COLO668 (cell line): ENCODE measurements around the gene ACP1.

Source experiments
- DNase-seq: peaks from one replicate; lab custom pipeline; 2025; ENCODE audit not compliant: unreplicated experiment; lab: John Stamatoyannopoulos, UW

The ACP1 gene

GRCh38 chr2:254241-254640 is 10.5 kb upstream of the ACP1 start:
- DNase-seq: no peak

DNA sequence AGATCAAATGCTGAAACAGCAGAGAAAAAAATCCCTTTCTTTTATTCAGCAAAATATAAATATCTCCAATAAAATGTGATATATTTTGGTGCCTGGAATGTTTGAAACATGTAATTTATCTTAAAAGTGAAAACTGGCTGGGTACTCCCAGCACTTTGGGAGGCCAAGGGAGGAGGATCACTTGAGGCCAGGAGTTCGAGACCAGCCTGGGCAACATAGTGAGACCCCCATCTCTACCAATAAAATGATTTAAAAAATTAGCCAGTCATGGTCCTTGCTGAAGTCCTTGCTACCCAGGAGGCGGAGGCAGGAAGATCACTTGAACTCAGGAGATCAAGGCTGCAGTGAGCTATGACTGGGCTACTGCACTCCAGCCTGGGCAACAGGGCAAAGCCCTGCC is 9.6 kb upstream of the ACP1 start:
- DNase-seq: no peak

- no peak for DNase-seq
Observed at GRCh38 chr2:256094-256493, 8.7 kb upstream of the ACP1 start.

DNA sequence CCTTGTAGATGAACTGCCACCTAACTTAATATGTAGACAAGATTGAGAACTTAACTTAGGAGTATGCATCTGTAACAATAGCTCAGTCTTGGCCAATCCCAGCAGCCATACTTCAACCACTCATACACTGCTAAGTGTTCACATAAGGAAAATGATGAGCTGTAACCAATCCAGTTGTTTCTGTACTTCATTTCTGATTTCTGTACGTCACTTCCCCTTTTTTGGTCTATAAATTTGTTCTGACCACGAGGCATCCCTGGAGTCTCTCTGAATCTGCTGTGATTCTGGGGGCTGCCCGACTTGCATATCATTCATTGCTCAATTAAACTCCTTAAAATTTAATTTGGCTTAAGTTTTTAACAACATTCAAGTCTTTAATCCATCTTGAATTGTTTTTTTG is 7.3 kb upstream of the ACP1 start:
- DNase-seq: no peak

DNA sequence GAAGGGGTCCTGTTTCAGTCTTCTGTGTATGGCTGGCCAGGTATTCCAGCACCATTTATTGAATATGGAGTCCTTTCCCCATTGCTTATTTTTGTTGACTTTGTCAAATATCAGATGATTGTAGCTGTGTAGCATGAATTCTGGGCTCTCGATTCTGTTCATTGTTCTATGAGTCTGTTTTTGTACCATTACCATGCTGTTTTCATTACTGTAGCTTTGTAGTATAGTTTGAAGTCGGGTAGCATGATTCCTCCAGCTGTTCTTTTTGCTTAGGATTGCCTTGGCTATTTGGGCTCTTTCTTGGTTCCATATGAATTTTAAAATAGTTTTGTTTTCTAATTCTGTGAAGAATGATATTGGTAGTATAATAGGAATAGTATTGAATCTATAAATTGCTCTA is 6.9 kb upstream of the ACP1 start:
- no peak for DNase-seq

DNA sequence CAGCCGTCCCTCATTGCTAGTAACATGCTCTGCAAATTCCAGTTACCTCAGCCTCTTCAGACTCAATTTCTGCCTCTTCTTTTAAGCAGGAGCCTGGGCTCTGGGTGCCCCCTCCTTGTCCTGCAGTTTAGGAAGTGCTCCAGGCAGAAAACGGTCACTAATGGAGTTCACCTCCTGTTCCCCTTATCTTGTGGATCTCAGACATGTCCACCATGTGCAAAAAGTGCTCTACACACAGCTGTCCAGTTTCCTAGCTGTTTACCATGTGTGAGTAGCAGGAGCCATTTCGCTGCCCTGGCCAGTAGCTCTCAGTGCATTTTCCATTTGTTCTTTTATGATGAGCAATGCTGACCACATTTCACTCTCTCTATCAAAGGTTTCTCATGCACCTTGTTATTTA is 5.8 kb upstream of the ACP1 start:
- no peak for DNase-seq

DNA sequence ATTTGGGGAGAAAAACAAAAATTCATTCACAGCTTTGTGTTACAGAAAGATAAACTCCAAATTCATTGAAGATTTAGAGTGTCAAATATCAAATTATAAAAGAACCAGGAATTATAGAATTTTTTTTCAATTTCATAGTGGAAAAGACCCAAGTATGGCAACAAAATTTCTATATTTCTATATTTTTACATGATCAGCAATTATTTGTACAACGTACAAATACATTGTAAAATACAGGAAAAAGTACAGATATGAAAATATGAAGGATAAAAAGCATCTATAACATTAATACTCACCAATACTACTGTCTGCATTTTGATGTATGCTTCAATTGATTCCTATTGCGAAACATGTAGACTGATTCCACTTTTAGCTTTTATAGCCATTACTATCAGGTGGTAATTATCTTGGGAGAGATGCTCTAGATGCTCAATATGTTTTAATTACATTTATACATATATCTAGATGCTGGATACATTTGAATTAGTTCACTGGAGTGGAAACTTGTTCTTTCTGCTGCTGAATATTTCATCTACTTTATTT is 4.9 kb upstream of the ACP1 start:
- no peak for DNase-seq

GRCh38 chr2:260507-261161 is 4.1 kb upstream of the ACP1 start:
- no peak for DNase-seq

- DNase-seq: no peak
Observed at GRCh38 chr2:262117-262516, 2.6 kb upstream of the ACP1 start.

DNA sequence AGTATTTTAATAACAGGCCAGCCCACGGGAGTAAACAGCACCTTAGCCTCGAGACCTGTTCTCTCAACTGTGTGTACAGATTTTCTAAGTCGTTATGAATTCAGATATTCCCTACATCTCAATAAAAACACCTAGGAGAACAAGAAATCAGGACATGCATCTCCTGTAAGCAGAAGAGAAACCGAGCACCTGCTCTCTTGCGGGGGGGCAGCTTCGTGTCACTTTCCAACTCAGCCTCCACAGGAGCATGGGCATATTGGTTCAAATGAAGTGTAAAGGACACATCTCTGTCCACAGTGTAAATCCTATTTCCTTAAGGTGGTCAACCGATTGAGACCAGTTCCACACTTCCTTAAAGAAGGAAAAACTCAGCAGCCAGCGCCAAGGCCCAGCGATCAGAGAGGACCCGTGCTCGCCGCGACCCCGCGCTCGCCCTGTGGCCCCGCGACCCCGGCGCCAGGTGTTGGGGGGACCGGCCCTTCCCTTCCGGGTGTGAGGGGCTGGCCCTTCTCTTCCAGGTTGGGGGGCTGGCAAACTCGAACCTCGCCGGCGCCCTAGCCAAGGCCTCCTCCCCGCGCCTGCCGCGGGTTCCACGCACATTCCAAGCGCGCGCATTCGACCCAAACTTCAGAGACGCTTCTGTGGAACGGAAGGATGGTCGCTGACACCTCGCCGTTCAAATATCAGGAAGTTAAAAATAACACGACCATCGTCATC is 1.6 kb upstream of the ACP1 start:
- peak; percentile 22 for DNase-seq

DNA sequence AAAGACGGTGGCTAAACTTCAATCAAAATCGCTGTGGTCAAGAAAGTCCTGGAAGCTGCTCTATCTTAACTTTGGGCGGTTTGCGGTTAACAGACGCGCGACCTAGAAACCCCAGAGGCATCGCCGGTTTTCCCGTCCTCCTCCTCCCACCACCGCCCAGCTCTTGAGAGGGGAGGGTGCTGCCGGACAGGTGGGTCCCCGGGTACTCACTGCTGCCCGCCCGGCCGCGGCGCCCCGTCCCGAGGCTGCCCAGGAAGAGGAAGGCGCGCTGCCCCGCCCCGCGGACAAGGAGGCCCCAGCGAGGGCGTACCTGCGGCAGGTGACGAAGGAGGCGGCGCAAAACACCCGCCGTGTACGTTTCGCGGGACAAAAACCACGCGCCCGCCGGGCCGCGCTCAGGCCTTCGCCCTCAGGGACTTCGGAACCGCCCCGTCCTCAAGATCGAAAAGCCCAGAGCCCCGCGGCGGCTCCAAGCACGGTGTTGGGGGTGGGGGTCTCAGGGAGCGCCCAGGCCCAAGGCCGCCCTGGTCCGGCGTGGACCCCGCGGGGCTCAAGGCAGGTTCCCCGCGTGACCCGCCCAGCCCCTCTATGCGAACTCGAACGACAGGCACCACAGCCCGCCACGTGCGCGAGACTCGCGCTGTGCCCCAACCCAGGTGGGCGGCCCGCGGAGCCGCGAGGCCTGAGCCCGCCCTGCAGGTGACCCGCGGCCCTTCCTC is 814 bp upstream of the ACP1 start, which contains the start of gene SH3YL1:
SH3YL1 (minus strand) TSS at position 259 of the 719 bp plus-strand sequence; CDS start at position 211, 48 bp downstream.
- DNase-seq: peak; percentile 87

DNA sequence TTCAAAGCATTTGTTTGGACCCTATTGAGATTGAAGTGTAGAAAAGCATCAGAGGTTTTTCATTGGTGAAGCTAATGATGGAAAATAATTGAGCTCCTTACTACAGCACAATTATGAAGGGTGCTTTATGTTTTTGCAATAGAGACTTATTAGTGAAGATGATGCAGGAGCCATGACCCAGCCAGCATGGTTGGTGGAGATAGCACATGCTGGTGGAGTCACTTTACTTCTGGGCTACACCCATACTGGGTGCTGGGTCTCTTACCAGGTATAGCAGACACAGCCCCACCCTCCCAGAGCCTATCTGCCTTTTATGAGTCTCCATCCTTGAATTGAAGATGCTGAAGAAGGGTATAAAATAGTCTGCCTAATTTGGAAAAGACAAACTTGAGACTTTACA is 3.6 kb downstream of the ACP1 start:
- DNase-seq: no peak

GRCh38 chr2:269356-270030 is 4.7 kb downstream of the ACP1 start:
- DNase-seq: no peak

- DNase-seq: no peak
Observed at GRCh38 chr2:270861-271260, 6.1 kb downstream of the ACP1 start.

DNA sequence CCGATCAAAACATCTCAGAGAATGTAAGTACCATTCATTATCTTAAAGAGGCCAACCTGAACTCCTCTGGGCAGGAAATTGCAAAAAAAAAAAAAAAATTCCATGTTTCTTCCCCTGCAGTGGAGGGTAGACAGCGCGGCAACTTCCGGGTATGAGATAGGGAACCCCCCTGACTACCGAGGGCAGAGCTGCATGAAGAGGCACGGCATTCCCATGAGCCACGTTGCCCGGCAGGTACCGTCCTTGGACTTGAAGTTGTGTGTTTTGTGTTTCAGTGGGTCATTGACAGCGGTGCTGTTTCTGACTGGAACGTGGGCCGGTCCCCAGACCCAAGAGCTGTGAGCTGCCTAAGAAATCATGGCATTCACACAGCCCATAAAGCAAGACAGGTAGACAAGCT is 7.2 kb downstream of the ACP1 start:
- DNase-seq: no peak

GRCh38 chr2:273333-273732 is 8.6 kb downstream of the ACP1 start:
- DNase-seq: peak; percentile 30

DNA sequence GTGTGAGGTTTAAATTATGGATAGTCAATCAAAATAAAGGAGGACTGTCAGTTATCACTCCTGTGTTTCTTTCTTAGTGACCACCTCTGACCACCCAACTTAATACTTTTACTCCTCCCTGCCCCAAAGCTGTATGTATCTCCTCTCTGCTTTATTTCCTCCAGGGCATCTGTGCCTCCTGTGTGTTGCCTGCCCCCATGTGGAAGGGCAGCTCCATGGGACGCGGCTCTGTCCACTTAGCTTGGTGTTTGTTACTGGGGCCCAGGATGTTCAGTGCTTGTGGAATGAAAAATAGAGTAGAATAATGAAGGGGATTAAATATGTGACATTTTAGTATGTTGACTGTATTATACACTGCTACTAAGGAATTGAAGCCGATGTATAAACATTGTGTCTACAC is 9.8 kb downstream of the ACP1 start:
- DNase-seq: no peak

GRCh38 chr2:275466-275865 is 10.7 kb downstream of the ACP1 start:
- DNase-seq: no peak

- DNase-seq: no peak
Observed at GRCh38 chr2:278312-278926, 13.7 kb downstream of the ACP1 start.

- DNase-seq: no peak
Observed at GRCh38 chr2:278927-279320, 14.2 kb downstream of the ACP1 start.

GRCh38 chr2:279366-279765 is 14.6 kb downstream of the ACP1 start:
- no peak for DNase-seq
